ENCODE results near the gene PDPR. TPM values are rescaled to one million over a fixed set of nuclear protein-coding genes. Genes with fewer than 3 reads are reported as not detected.

The PDPR gene
- 20.6 and 21.3 TPM in 2 replicates for total RNA-seq

GRCh38 chr16:70113982-70114826 is at the start of gene PDPR:
Gene PDPR, plus strand, starts transcription at chr16:70114332. Its CDS starts 6,161 bp downstream, at chr16:70120493.

DNA sequence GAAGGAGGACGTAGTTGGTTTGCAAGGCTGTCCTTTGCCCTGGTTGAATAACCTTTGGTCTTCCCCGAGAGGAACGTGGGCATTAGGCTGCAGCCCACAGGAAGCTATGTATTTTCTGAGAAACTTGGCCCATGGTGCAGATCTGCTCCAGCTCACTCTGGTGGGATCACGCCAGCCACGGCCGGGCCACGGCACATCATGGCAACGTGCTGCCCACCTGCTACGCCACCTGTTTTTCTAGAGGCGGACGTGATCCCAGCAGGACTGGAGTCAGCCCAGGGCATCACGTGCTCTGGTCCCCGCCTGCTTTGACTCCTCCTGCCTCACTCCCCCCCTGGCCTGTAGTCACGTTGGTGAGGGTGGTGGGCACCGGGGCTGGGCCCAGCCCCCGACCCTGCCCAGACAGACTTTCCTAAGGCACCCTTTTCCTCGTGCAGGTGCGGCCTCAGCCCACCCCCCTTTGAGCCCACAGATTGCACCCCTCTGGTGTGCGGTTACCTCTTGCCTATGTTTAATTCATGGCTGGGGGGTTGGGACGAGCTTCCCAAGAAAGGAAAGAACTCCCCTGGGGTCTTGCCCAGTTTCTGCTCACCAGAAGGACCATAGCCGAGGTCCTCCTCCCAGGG is 59.2 kb downstream of the PDPR start, which contains the start of gene CLEC18C:
TSS of gene CLEC18C (plus strand) at position 576 of the 626 bp plus-strand sequence. CDS start 492 bp downstream, outside the sequence.

Small RNA genes lying within 50 kb of the gene (small RNA-seq; reads per million reads assigned to genes)
- gene AC009060.2: not detected

Other genes with a start within 250 kb of the PDPR start
- 0.20 TPM in 1 of 2 replicates, not detected in the other for gene CLEC18A, start 163.0 kb upstream of the PDPR start, total RNA-seq
- under 0.01 and 0.20 TPM in 2 replicates for gene CLEC18C, start 59.5 kb downstream of the PDPR start, total RNA-seq
- 20.2 and 31.7 TPM in 2 replicates for gene EXOSC6, start 137.6 kb downstream of the PDPR start, total RNA-seq
- 67.6 and 97.7 TPM in 2 replicates for gene AARS1, start 175.2 kb downstream of the PDPR start, total RNA-seq
- gene DDX19B, start 184.9 kb downstream of the PDPR start, total RNA-seq: 31.6 and 32.6 TPM in 2 replicates
- 37.5 and 47.1 TPM in 2 replicates for gene DDX19A, start 232.6 kb downstream of the PDPR start, total RNA-seq

All from subcutaneous preadipocyte (primary cell).